GM12873 (cell line): Measurements from ENCODE around the gene BEGAIN.

Experiments
- TF ChIP-seq, protein P1 (sequence below): IDR thresholded peaks from 2 replicates; pipeline ENCODE4 v1.5.1; 2012; ENCODE audit warnings: low read depth, mild to moderate bottlenecking, moderate library complexity, low read length, control low read depth; ENCODE audit not compliant: insufficient read depth; ENCODE audit errors: missing control alignments

The BEGAIN gene

DNA sequence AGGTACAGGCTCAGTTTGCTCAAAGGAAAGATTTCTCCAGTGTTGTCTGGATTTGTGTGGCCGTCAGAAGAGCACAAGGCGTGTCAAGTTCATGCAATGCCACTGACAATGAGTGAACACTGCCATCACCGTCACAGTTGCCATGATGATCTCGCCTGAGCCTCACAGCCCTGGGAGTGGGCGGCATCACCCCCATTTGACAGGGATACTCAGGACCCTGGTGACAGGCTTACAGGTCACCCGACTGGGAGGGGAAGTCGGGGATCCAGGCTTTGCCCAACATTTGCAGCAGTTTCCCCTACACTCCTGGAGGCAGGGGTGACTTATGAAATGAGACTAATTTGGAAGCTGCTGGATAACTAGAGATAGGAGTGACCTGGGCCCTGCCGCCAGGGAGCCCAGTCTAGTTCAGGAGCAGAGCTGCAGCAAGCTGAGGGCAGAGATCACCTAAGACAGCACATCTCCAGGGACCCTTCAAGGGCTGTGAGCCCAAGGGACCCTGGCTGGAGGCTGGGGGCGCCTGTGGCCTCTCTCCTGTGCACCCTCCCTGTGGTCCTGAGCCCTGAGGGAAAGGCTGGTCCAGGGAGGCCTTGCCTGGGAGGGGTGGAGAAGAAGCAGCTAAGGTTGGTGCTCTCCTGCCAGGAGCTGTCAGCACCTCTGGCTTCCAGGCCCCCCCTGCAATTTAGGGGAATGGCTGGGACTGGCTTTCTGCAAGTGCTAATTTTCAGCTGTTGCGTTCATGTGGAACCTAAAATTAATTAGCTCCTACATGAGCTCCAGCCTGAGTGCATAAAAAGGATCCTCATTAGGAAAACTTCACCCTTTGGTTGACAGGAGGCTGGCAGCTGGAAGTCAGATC lies 32.4 kb upstream of the BEGAIN start:
- TF ChIP-seq, protein P1, sequence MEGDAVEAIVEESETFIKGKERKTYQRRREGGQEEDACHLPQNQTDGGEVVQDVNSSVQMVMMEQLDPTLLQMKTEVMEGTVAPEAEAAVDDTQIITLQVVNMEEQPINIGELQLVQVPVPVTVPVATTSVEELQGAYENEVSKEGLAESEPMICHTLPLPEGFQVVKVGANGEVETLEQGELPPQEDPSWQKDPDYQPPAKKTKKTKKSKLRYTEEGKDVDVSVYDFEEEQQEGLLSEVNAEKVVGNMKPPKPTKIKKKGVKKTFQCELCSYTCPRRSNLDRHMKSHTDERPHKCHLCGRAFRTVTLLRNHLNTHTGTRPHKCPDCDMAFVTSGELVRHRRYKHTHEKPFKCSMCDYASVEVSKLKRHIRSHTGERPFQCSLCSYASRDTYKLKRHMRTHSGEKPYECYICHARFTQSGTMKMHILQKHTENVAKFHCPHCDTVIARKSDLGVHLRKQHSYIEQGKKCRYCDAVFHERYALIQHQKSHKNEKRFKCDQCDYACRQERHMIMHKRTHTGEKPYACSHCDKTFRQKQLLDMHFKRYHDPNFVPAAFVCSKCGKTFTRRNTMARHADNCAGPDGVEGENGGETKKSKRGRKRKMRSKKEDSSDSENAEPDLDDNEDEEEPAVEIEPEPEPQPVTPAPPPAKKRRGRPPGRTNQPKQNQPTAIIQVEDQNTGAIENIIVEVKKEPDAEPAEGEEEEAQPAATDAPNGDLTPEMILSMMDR: no peak

- TF ChIP-seq, protein P1: no peak
Observed at GRCh38 chr14:100618763-100619320, 31.6 kb upstream of the BEGAIN start.

DNA sequence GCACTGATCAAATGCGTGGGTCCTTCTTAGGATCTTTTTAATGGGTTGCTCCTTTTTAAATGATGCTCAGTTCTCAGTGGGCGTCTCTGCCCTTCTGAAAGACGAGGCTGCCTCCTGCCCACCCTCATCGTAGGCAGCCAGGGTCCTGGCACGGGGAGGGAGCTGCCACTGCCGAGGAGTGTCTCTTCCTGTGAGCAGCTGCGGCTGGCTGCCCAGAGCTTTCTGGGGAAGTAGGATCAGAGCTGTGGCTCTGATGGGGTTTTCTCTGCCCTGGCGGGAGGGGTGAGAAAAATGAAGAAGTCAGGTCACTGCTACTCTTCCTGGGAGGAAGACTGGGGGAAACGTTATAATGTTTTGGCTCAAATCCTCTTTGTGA lies 31.1 kb upstream of the BEGAIN start:
- TF ChIP-seq, protein P1: no peak

GRCh38 chr14:100617410-100618317 lies 30.4 kb upstream of the BEGAIN start:
- TF ChIP-seq, protein P1: no peak

GRCh38 chr14:100616854-100617409 lies 29.7 kb upstream of the BEGAIN start:
- TF ChIP-seq, protein P1: no peak

DNA sequence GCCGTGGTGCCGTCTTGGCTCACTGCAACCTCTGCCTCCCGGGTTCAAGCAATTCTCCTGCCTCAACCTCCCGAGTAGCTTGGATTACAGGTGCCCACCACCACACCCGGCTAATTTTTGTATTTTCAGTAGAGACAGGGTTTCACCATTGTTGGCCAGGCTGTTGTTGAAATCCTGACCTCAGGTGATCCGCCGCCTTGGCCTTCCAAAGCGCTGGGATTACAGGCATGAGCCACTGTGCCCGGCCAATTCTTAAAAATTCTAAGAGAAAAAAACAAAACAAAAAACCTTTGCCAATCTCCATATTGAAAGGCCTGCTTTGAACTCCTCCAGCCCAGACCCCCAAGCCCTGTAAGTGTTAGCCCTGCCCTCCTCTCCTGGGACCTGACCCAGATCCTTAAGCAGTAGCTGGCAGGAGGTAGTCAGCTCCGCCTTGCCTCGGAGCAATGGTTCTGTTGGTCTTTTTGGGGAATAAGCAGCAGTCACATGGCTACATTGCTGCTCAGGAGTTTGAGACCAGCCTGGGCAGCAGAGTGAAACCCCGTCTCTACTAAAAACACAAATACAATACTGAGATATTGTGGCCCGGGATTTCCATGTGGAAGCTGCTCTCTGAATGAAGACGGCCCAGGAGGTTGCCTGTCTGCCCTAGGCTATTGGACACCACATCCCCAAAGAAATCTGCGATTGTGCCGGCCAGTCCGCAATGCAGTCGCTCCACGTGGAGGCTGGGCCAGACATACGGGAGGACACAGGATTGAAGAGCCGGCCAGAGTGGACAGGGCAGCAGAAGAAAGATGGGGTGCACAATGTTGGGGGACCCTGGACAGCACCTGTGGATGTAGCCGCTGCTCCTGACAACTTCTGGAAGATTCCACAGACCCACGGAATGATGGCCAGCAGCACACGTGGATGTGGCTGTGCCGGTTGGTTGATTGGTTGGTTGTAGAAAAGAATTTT lies 28.8 kb upstream of the BEGAIN start:
- TF ChIP-seq, protein P1: no peak
